OCI-LY1 (cell line): Measurements from ENCODE around the gene RPL26.

Experiments used
- EZH2 ChIP-seq: fragments of 200-600 bp; sonication (generic), shearing (Covaris generic); IDR thresholded peaks from 2 replicates; pipeline ENCODE4 v1.8.0; 2017; ENCODE audit warnings: borderline replicate concordance, mixed run types, mild to moderate bottlenecking, antibody characterized with exemption, low read length, moderate library complexity, mixed read lengths
- TF ChIP-seq, protein P1 (sequence below): fragments of 200-600 bp; sonication (generic), shearing (Covaris generic); IDR thresholded peaks from 2 replicates; pipeline ENCODE4 v1.5.1; 2017; ENCODE audit warnings: mild to moderate bottlenecking, antibody characterized with exemption, low read length, moderate library complexity, mixed read lengths

DNA sequence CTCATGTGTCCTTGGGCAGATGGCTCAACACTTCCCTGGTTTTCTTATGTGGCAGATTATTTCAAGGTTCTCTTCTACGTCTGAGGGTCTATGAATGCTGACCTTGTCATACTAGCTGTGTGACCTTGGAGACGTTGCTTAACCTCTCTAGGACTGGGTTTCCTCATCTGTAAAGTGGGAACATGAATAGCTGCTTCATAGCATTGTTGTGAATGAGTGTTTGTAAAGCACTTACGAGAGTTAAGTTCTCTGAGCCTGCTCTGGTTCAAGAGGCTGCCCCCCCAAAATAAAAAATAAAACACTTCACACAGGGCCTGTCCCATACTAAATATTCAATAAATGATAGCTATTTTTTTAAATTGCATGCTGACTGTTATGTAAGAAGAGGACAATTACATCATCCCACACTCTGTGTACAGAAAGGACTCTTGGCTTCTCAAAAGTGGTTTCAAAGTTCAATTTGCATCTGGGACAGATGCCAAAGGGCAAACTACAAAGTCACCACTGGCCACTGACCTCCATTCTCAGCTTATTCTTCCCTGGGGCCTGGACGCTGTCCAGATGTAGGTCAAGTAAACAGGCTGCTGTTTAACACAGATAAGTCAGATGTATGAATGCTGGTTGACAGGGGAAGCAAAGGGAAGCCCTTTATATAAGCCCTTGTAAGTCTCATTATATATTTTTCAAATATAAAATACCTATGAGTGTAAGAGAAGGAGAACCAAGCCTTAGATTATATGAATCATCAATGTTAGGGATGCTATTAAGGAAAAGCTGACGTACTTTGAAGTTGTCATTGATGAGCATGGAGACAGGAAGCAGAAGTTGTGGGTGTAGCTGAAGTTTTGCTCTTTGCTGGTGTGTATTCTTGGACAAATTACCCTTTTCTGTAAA, 37.3 kb upstream of the RPL26 start:
- TF ChIP-seq, protein P1, sequence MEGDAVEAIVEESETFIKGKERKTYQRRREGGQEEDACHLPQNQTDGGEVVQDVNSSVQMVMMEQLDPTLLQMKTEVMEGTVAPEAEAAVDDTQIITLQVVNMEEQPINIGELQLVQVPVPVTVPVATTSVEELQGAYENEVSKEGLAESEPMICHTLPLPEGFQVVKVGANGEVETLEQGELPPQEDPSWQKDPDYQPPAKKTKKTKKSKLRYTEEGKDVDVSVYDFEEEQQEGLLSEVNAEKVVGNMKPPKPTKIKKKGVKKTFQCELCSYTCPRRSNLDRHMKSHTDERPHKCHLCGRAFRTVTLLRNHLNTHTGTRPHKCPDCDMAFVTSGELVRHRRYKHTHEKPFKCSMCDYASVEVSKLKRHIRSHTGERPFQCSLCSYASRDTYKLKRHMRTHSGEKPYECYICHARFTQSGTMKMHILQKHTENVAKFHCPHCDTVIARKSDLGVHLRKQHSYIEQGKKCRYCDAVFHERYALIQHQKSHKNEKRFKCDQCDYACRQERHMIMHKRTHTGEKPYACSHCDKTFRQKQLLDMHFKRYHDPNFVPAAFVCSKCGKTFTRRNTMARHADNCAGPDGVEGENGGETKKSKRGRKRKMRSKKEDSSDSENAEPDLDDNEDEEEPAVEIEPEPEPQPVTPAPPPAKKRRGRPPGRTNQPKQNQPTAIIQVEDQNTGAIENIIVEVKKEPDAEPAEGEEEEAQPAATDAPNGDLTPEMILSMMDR, result no peak
- TF ChIP-seq EZH2, result no peak
